Type B pancreatic cell (in vitro differentiated cells): ENCODE measurements around the gene ZMYM3. TPM values are rescaled to one million over a fixed set of nuclear protein-coding genes. Genes with fewer than 3 reads are reported as not detected.

Experiments used
- DNase-seq: peaks from one replicate; pipeline ENCODE4 v3.0.0; 2021; ENCODE audit warnings: mixed read lengths; ENCODE audit not compliant: unreplicated experiment; ENCODE audit errors: extremely low spot score
- H3K27ac Mint-ChIP-seq: 2 replicates; pipeline ENCODE4 v1.8.0; 2021; ENCODE audit warnings: mild to moderate bottlenecking, mixed read lengths
- H3K27me3 Mint-ChIP-seq: 2 replicates; pipeline ENCODE4 v1.8.0; 2021; ENCODE audit warnings: mixed read lengths
- H3K36me3 Mint-ChIP-seq: 2 replicates; pipeline ENCODE4 v1.8.0; 2021; ENCODE audit warnings: mixed read lengths
- H3K4me1 Mint-ChIP-seq: one replicate; pipeline ENCODE4 v1.8.0; 2021; ENCODE audit warnings: mixed read lengths; ENCODE audit not compliant: unreplicated experiment
- H3K4me3 Mint-ChIP-seq: 2 replicates; pipeline ENCODE4 v1.8.0; 2021; ENCODE audit warnings: mild to moderate bottlenecking, mixed read lengths
- H3K9me3 Mint-ChIP-seq: 2 replicates; pipeline ENCODE4 v1.8.0; 2021; ENCODE audit warnings: mixed read lengths
- total RNA-seq: library from RNA; stranded (reverse); gene quantifications from 2 replicates; pipeline ENCODE4 v1.2.1, GENCODE V29; 2021; ENCODE audit warnings: low replicate concordance
- TF ChIP-seq, protein P1 (sequence below): fragments of 200-600 bp; sonication (generic); conservative IDR thresholded peaks from 2 replicates; pipeline ENCODE4 v1.5.0; 2021; ENCODE audit warnings: antibody characterized with exemption, mild to moderate bottlenecking

The ZMYM3 gene
- total RNA-seq, 1 donor from 2014 or later = 67.8 TPM

DNA sequence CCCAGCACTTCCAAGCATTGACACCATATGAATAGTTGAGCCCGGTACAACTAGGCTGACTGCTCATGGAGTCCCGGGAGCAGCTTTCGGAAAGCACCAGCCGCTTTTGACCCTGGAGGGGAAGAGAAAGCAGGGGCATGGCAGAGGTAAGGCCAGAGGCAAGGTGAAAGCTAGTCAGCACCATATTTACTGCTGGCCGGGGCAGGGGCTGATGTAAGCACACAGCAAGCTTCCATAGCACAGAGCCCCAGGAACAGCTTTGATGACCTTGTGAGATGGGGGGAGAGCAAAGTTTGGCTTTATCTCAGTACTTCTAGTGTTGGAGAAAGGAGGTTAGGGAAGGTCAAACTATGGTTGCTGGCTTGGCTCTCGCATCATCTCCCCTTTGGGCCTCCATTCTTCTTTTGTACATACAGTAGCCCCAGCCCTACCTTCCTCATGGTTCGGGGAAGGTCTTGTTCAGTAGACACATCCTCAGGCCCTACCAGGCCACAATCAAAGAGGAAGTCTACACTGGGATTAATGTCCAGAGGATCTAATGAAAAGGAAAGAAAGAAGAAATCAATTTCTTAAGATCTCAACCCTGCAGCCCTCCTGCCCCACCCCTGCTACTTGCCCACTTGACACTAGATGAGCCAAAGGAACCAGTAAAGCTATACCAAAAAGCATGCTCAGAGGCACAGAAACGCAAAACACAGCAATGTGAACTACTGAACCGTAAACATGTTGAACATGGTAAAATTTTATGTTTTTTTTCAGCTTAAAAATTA lies 9.4 kb downstream of the ZMYM3 start:
- Mint-ChIP-seq H3K36me3 (peaks cover 19% of the 10 kb centered on the region), H3K4me1 (no peaks in the 10 kb centered on the region), H3K27ac (no peak overlapping the region), H3K9me3 (no peaks in the 10 kb centered on the region), H3K27me3 (no peaks in the 10 kb centered on the region), H3K4me3 (no peak overlapping the region)
- TF ChIP-seq, protein P1, sequence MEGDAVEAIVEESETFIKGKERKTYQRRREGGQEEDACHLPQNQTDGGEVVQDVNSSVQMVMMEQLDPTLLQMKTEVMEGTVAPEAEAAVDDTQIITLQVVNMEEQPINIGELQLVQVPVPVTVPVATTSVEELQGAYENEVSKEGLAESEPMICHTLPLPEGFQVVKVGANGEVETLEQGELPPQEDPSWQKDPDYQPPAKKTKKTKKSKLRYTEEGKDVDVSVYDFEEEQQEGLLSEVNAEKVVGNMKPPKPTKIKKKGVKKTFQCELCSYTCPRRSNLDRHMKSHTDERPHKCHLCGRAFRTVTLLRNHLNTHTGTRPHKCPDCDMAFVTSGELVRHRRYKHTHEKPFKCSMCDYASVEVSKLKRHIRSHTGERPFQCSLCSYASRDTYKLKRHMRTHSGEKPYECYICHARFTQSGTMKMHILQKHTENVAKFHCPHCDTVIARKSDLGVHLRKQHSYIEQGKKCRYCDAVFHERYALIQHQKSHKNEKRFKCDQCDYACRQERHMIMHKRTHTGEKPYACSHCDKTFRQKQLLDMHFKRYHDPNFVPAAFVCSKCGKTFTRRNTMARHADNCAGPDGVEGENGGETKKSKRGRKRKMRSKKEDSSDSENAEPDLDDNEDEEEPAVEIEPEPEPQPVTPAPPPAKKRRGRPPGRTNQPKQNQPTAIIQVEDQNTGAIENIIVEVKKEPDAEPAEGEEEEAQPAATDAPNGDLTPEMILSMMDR = no peak
- no peak for DNase-seq

DNA sequence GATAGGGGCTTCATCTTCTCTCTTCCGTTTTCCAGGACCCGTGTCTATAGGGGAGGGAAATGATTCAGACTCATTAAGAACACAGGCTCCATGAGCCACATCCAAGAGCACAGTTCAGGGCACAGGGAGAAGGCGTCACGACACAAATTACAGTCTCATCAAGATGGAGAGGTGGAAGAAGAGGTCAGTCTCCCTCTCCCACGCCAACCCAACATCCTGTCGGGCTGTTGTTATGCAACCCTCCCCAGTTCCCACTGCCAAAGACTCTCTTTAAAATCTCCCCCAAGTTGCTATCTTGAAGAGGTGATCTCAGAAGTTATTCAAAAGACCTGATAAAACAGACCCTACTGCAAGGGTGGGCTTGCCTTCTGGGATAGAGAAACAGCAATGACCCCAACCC lies 12.6 kb downstream of the ZMYM3 start:
- Mint-ChIP-seq H3K4me1 (no peaks in the 10 kb centered on the region), H3K27ac (no peak overlapping the region), H3K36me3 (peaks cover 20% of the 10 kb centered on the region), H3K4me3 (no peak overlapping the region), H3K27me3 (no peaks in the 10 kb centered on the region), H3K9me3 (peaks cover 5% of the 10 kb centered on the region)
- no peak for DNase-seq
- TF ChIP-seq, protein P1 = no peak

DNA sequence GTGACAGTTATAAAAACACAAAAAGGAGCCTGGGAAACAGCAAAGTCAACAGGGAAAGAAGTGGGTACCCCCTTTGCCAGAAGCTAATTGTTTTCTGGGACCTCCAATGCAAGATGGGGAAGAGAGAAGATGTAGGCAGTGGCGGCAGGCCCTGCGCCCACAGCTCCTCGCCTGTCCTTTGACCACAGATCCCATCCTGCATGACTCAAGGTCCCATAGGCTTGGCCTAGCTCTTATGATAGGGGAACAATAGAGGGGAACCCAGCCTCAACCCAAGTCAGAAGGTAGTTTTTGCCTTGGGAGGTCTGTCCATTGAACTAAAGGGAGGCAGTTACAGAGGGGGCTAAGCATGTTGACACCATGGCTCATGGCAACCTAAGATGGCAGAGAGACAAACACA lies 14.2 kb downstream of the ZMYM3 start:
- peaks cover 15% of the 10 kb centered on the region for H3K36me3 Mint-ChIP-seq
- TF ChIP-seq, protein P1 = no peak
- DNase-seq = no peak

GRCh38 chrX:71236836-71237235 lies 17.1 kb downstream of the ZMYM3 start:
- Mint-ChIP-seq H3K9me3 (peaks cover 5% of the 10 kb centered on the region), H3K4me1 (no peaks in the 10 kb centered on the region), H3K27ac (no peak overlapping the region), H3K36me3 (peaks cover 15% of the 10 kb centered on the region), H3K27me3 (no peaks in the 10 kb centered on the region), H3K4me3 (no peak overlapping the region)
- TF ChIP-seq, protein P1 = no peak
- no peak for DNase-seq

More for the DNA sequence above, 14.2 kb downstream of the ZMYM3 start:
- Mint-ChIP-seq H3K27ac (no peak overlapping the region), H3K9me3 (peaks cover 5% of the 10 kb centered on the region), H3K27me3 (no peaks in the 10 kb centered on the region), H3K4me3 (no peak overlapping the region), H3K4me1 (no peaks in the 10 kb centered on the region)

- H3K4me1 Mint-ChIP-seq = no peaks in the 10 kb centered on the region
- H3K36me3 Mint-ChIP-seq = peaks cover 11% of the 10 kb centered on the region
- TF ChIP-seq, protein P1 = no peak
- peaks cover 5% of the 10 kb centered on the region for H3K9me3 Mint-ChIP-seq
- H3K27me3 Mint-ChIP-seq = no peaks in the 10 kb centered on the region
- no peak overlapping the region for H3K27ac Mint-ChIP-seq
- no peak for DNase-seq
- no peak overlapping the region for H3K4me3 Mint-ChIP-seq
Observed at GRCh38 chrX:71235482-71235881, 18.5 kb downstream of the ZMYM3 start.
